22Rv1 (cell line): ENCODE results near the gene ITPK1.

Experiments
- CTCF ChIP-seq: fragments of 450-650 bp; IDR thresholded peaks from 2 replicates; pipeline ENCODE4 v1.5.1; 2017; ENCODE audit warnings: mild to moderate bottlenecking
- ZFX ChIP-seq: fragments of 450-650 bp; IDR thresholded peaks from 2 replicates; pipeline ENCODE4 v1.6.1; 2017; ENCODE audit warnings: antibody characterized with exemption, borderline replicate concordance

- TF ChIP-seq ZFX, result no peak
- no peak for TF ChIP-seq CTCF
Observed at GRCh38 chr14:92941531-92941930, 174.2 kb downstream of the ITPK1 start.
